Trophoblast cell (in vitro differentiated cells and primary cell): ENCODE measurements around the gene LRRC74A.

Experiments
- DNase-seq, 2 donors: peaks; one replicate each; pipeline ENCODE4 v3.0.0-alpha.2; 2016
- H2AFZ ChIP-seq: 2 replicates; pipeline ENCODE4 v1.6.1; 2013; ENCODE audit warnings: low read length, moderate library complexity, mild to moderate bottlenecking; ENCODE audit not compliant: insufficient read depth, poor library complexity
- H2AK5ac ChIP-seq: 2 replicates; pipeline ENCODE4 v1.6.1; 2013; ENCODE audit warnings: mild to moderate bottlenecking, low read length
- H2BK120ac ChIP-seq: 2 replicates; pipeline ENCODE4 v1.6.1; 2013; ENCODE audit warnings: low read length, mild to moderate bottlenecking, moderate library complexity; ENCODE audit not compliant: insufficient read depth, poor library complexity
- H2BK12ac ChIP-seq: 2 replicates; pipeline ENCODE4 v1.6.1; 2013; ENCODE audit warnings: mild to moderate bottlenecking, low read length, moderate library complexity
- H2BK5ac ChIP-seq: 2 replicates; pipeline ENCODE4 v1.6.1; 2013; ENCODE audit warnings: low read length, low read depth, moderate library complexity, mild to moderate bottlenecking; ENCODE audit not compliant: poor library complexity
- H3K14ac ChIP-seq: 2 replicates; pipeline ENCODE4 v1.6.1; 2013; ENCODE audit warnings: mild to moderate bottlenecking, low read length
- H3K18ac ChIP-seq: 2 replicates; pipeline ENCODE4 v1.6.1; 2013; ENCODE audit warnings: mild to moderate bottlenecking, low read length
- H3K23ac ChIP-seq: 2 replicates; pipeline ENCODE4 v1.6.1; 2013; ENCODE audit warnings: low read length
- H3K27ac ChIP-seq: 2 replicates; pipeline ENCODE4 v1.5.1; 2013; ENCODE audit warnings: low read depth, mild to moderate bottlenecking, inconsistent platforms, low read length, moderate library complexity
- H3K27me3 ChIP-seq: 2 replicates; pipeline ENCODE4 v1.6.1; 2013; ENCODE audit warnings: inconsistent platforms, mild to moderate bottlenecking, low read length, moderate library complexity; ENCODE audit not compliant: insufficient read depth
- H3K36me3 ChIP-seq, 2 experiments: 1 replicate in 1 of 2; 2 replicates in 1 of 2; pipeline ENCODE4 v1.6.1; 2013; ENCODE audit warnings: low read length in 2 of 2, mild to moderate bottlenecking in 2 of 2, moderate library complexity in 1 of 2; ENCODE audit not compliant: insufficient read depth in 2 of 2, control insufficient read depth in 1 of 2
- H3K4ac ChIP-seq: 2 replicates; pipeline ENCODE4 v1.6.1; 2013; ENCODE audit warnings: low read depth, mild to moderate bottlenecking, low read length, moderate library complexity
- H3K4me1 ChIP-seq, 2 experiments: 1 replicate in 1 of 2; 2 replicates in 1 of 2; pipeline ENCODE4 v1.6.1; 2013; ENCODE audit warnings: low read length in 2 of 2, mild to moderate bottlenecking in 2 of 2, moderate library complexity in 1 of 2; ENCODE audit not compliant: insufficient read depth in 2 of 2, control insufficient read depth in 1 of 2
- H3K4me2 ChIP-seq: 2 replicates; pipeline ENCODE4 v1.6.1; 2013; ENCODE audit warnings: inconsistent platforms, mild to moderate bottlenecking, low read length, moderate library complexity
- H3K4me3 ChIP-seq: 2 replicates; pipeline ENCODE4 v1.5.1; 2013; ENCODE audit warnings: mild to moderate bottlenecking, low read depth, low read length, inconsistent platforms
- H3K79me1 ChIP-seq: one replicate; pipeline ENCODE4 v1.6.1; 2013; ENCODE audit warnings: low read length
- H3K79me2 ChIP-seq: 2 replicates; pipeline ENCODE4 v1.6.1; 2013; ENCODE audit warnings: low read length, mild to moderate bottlenecking; ENCODE audit not compliant: control insufficient read depth, insufficient read depth, poor library complexity
- H3K9ac ChIP-seq: 2 replicates; pipeline ENCODE4 v1.6.1; 2013; ENCODE audit warnings: mild to moderate bottlenecking, low read length
- H3K9me3 ChIP-seq: 2 replicates; pipeline ENCODE4 v1.6.1; 2013; ENCODE audit warnings: low read depth, mild to moderate bottlenecking, control low read depth, inconsistent platforms, low read length; ENCODE audit not compliant: insufficient read depth
- H4K12ac ChIP-seq: 2 replicates; pipeline ENCODE4 v1.6.1; 2013; ENCODE audit warnings: low read depth, mild to moderate bottlenecking, low read length, moderate library complexity
- H4K8ac ChIP-seq: 2 replicates; pipeline ENCODE4 v1.6.1; 2013; ENCODE audit warnings: low read depth, mild to moderate bottlenecking, low read length, moderate library complexity
- H4K91ac ChIP-seq: one replicate; pipeline ENCODE4 v1.6.1; 2013; ENCODE audit warnings: low read depth, mild to moderate bottlenecking, low read length, moderate library complexity
- WGBS: extraction: QIAGEN DNeasy Blood & Tissue Kit; methylation state at CpG from one replicate; pipeline ENCODE4 v1.1.7; 2013; ENCODE audit warnings: missing lambda C conversion rate; ENCODE audit not compliant: insufficient read length, insufficient coverage; ENCODE audit errors: extremely low coverage; 5-methylcytosine and 5-hydroxymethylcytosine counted together

Gene LRRC74A

GRCh38 chr14:76784881-76785280, 41.3 kb upstream of the LRRC74A start:
- H3K36me3 ChIP-seq: peaks cover 27 to 33% of the 10 kb centered on the region in 2 experiments
- WGBS: no CpG with 5 or more reads among the region's 2 CpGs
- H3K4me3 ChIP-seq: no peak overlapping the region
- H2BK5ac ChIP-seq: no peak overlapping the region
- no peak overlapping the region for H3K27ac ChIP-seq
- DNase-seq: peak; percentile 50 to 77
- H3K9me3 ChIP-seq: no peaks in the 10 kb centered on the region
- no peak overlapping the region for H2AFZ ChIP-seq
- no peak overlapping the region for H3K4me2 ChIP-seq
- no peak overlapping the region for H3K23ac ChIP-seq
- no peaks in the 10 kb centered on the region for H3K79me2 ChIP-seq
- H3K9ac ChIP-seq: no peak overlapping the region
- no peak overlapping the region for H3K18ac ChIP-seq
- H4K8ac ChIP-seq: no peak overlapping the region
- no peaks in the 10 kb centered on the region for H3K79me1 ChIP-seq
- H3K27me3 ChIP-seq: no peaks in the 10 kb centered on the region
- H3K4me1 ChIP-seq: no peaks in the 10 kb centered on the region
- no peak overlapping the region for H4K91ac ChIP-seq
- no peak overlapping the region for H4K12ac ChIP-seq
- no peak overlapping the region for H2BK120ac ChIP-seq
- H3K4ac ChIP-seq: no peak overlapping the region
- H2AK5ac ChIP-seq: no peak overlapping the region
- no peak overlapping the region for H3K14ac ChIP-seq
- H2BK12ac ChIP-seq: no peak overlapping the region

- no peak overlapping the region for H3K9ac ChIP-seq
- no peak overlapping the region for H2BK12ac ChIP-seq
- H4K91ac ChIP-seq: no peak overlapping the region
- no peak overlapping the region for H2AFZ ChIP-seq
- H3K36me3 ChIP-seq: peaks cover 31 to 44% of the 10 kb centered on the region in 2 experiments
- H3K18ac ChIP-seq: no peak overlapping the region
- H3K4me1 ChIP-seq: no peaks in the 10 kb centered on the region
- H3K4ac ChIP-seq: no peak overlapping the region
- no peak overlapping the region for H4K12ac ChIP-seq
- H2AK5ac ChIP-seq: no peak overlapping the region
- no CpG with 5 or more reads among the region's 2 CpGs for WGBS
- DNase-seq: no peak
- no peaks in the 10 kb centered on the region for H3K27me3 ChIP-seq
- H4K8ac ChIP-seq: no peak overlapping the region
- H3K4me3 ChIP-seq: no peak overlapping the region
- H3K23ac ChIP-seq: no peak overlapping the region
- H3K9me3 ChIP-seq: no peaks in the 10 kb centered on the region
- no peak overlapping the region for H3K27ac ChIP-seq
- H2BK120ac ChIP-seq: no peak overlapping the region
- no peak overlapping the region for H2BK5ac ChIP-seq
- H3K79me1 ChIP-seq: no peaks in the 10 kb centered on the region
- H3K79me2 ChIP-seq: no peaks in the 10 kb centered on the region
- H3K4me2 ChIP-seq: no peak overlapping the region
- H3K14ac ChIP-seq: no peak overlapping the region
These were observed 39.6 kb upstream of the LRRC74A start for GRCh38 chr14:76786601-76787000.

GRCh38 chr14:76792422-76792821, 33.8 kb upstream of the LRRC74A start:
- Histone ChIP-seq H3K23ac (no peak overlapping the region), H4K12ac (no peak overlapping the region), H3K27ac (no peak overlapping the region), H2AFZ (no peak overlapping the region), H3K79me2 (no peaks in the 10 kb centered on the region), H2BK12ac (no peak overlapping the region), H2AK5ac (no peak overlapping the region), H3K36me3 (peaks cover 19 to 31% of the 10 kb centered on the region in 2 experiments), H3K4me1 (no peaks in the 10 kb centered on the region), H3K4ac (no peak overlapping the region), H3K14ac (no peak overlapping the region), H3K9ac (no peak overlapping the region), H2BK120ac (no peak overlapping the region), H4K8ac (no peak overlapping the region), H3K9me3 (no peaks in the 10 kb centered on the region), H3K27me3 (no peaks in the 10 kb centered on the region), H4K91ac (no peak overlapping the region), H2BK5ac (no peak overlapping the region), H3K79me1 (no peaks in the 10 kb centered on the region), H3K4me3 (no peak overlapping the region), H3K4me2 (no peak overlapping the region), H3K18ac (no peak overlapping the region)
- WGBS: no CpG with 5 or more reads among the region's 2 CpGs
- DNase-seq: no peak

GRCh38 chr14:76793324-76793723, 32.9 kb upstream of the LRRC74A start:
- Histone ChIP-seq H2BK5ac (no peak overlapping the region), H2AFZ (no peak overlapping the region), H4K91ac (no peak overlapping the region), H4K8ac (no peak overlapping the region), H3K36me3 (peaks cover 14 to 26% of the 10 kb centered on the region in 2 experiments), H4K12ac (no peak overlapping the region), H3K79me2 (no peaks in the 10 kb centered on the region), H3K4me2 (no peak overlapping the region), H3K9ac (no peak overlapping the region), H3K79me1 (no peaks in the 10 kb centered on the region), H2BK12ac (no peak overlapping the region), H3K9me3 (no peaks in the 10 kb centered on the region), H3K27me3 (no peaks in the 10 kb centered on the region), H3K4ac (no peak overlapping the region), H3K18ac (no peak overlapping the region), H3K23ac (no peak overlapping the region), H3K4me3 (no peak overlapping the region), H2BK120ac (no peak overlapping the region), H3K14ac (no peak overlapping the region), H3K27ac (no peak overlapping the region), H2AK5ac (no peak overlapping the region), H3K4me1 (no peaks in the 10 kb centered on the region)
- DNase-seq: no peak
- WGBS: no CpG with 5 or more reads among the region's 4 CpGs
